Measurements from ENCODE around the gene KDM2B.

Gene KDM2B

DNA sequence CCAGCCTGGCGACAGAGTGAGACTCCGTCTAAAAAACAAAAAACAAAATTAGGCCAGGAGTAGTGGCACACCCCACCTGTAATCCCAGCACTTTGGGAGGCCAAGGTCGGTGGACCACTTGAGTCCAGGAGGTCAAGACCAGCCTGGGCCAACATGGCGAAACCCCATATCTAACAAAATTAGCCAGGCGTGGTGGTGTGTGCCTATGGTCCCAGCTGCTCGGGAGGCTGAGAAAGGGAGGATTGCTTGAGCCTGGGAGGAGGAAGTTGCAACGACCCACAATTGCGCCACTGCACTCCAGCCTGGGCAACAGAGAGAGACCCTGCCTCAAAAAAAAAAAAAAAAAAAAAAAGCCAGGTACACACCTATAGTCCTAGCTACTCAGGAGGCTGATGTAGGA lies 37.0 kb downstream of the KDM2B start:
- in situ Hi-C loops (cut with HindIII; ENCODE audit: low sequenced_read_pairs) = no loop called here
- TF ChIP-seq, protein P1, sequence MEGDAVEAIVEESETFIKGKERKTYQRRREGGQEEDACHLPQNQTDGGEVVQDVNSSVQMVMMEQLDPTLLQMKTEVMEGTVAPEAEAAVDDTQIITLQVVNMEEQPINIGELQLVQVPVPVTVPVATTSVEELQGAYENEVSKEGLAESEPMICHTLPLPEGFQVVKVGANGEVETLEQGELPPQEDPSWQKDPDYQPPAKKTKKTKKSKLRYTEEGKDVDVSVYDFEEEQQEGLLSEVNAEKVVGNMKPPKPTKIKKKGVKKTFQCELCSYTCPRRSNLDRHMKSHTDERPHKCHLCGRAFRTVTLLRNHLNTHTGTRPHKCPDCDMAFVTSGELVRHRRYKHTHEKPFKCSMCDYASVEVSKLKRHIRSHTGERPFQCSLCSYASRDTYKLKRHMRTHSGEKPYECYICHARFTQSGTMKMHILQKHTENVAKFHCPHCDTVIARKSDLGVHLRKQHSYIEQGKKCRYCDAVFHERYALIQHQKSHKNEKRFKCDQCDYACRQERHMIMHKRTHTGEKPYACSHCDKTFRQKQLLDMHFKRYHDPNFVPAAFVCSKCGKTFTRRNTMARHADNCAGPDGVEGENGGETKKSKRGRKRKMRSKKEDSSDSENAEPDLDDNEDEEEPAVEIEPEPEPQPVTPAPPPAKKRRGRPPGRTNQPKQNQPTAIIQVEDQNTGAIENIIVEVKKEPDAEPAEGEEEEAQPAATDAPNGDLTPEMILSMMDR (IDR thresholded peaks at IDR 0.05; ENCODE audit: low read depth, low read length) = no peak
- no peak for DNase-seq (ENCODE audit: low read depth, low spot score)
- H3K4me3 ChIP-seq (ENCODE audit: low read depth, low read length) = no peak overlapping the region

DNA sequence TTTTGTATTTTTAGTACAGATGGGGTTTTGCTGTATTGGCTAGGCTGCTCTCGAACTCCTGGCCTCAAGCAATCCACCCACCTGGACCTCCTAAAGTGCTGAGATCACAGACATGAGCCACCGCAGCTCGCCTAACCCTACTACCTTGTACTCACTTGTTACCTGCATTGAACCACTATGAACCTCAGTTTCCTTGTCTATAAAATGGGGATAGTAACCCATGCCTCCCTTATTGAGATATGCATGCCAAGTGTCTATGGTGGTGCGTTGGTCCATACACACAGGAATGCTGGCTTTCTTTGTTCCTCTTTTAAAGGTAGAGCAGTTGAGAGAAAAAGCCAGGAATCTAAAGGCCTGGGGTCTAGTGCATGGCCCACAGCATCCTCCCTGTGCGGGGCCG lies 40.9 kb downstream of the KDM2B start:
- TF ChIP-seq, protein P1 (IDR thresholded peaks at IDR 0.05; ENCODE audit: low read depth, low read length) = no peak
- in situ Hi-C loops (cut with HindIII; ENCODE audit: low sequenced_read_pairs) = no loop called here
- DNase-seq (ENCODE audit: low read depth, low spot score) = no peak
- no peak overlapping the region for H3K4me3 ChIP-seq (ENCODE audit: low read depth, low read length)

DNA sequence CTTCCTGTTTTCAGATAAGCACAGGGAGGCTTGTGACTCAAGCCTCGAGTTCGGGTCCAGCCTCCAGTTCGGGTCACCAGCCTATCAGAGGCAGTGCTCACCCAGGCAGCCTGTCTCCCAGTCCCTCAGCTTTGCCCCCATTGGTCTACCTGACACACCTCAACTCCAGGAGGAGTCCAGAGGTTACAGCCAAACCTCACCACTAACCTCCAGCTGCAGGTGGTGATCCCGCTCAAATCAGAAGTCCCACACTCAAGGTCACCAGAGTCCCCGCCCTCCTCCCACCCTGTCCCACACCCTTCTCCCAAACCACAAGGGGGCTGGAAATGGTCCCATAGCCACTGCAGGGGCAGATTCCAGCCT lies 42.1 kb downstream of the KDM2B start:
- H3K4me3 ChIP-seq (ENCODE audit: low read depth, low read length) = no peak overlapping the region
- DNase-seq (ENCODE audit: low read depth, low spot score) = no peak

DNA sequence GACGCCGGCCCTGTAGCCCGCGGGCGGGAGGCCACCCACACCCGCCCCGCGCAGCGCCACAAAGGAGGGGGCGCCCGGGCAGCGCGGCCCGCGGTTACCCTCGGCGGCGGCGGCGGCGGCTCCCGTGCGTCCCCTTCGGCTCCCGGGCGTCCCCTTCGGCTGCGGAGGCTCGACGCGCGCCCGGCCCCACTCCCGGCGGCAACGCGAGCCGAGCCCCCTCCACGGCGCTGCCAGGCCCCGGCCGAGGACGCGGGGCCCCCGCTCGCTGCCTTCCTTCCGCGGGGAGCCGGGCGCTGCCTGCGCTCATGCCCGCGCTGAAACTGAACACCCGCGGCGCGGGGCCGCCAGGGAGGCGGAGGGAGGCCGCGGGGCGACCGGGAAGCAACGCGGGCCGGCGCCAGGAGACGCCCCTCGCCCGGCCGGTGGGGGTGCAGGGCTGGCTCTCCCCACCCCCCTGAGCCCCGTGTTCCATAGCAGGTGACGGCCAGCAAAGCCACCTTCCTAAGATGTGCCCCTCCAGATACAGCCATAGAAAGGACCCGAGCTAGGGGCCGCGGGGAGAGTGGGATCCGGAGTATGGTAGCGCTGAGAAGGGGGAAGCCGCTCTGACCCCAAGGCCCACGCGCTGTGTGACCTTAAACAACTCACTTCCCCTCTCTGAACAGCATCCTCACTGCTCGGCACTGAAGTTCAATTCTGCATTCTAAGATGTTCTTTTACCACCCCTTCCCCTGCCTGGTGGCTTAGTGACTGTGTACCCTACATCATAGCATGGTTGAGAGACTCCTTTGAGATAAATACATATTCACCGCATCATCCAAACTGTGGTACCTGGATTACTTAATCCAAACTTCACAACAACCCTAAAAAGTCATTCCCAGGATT lies 42.8 kb downstream of the KDM2B start:
- DNase-seq (ENCODE audit: low read depth, low spot score) = no peak
- H3K4me3 ChIP-seq (ENCODE audit: low read depth, low read length) = peak overlapping the region; percentile 38
- TF ChIP-seq, protein P1 (IDR thresholded peaks at IDR 0.05; ENCODE audit: low read depth, low read length) = no peak
- in situ Hi-C loops (cut with HindIII; ENCODE audit: low sequenced_read_pairs) = no loop called here

More for the DNA sequence above, 42.1 kb downstream of the KDM2B start:
- TF ChIP-seq, protein P1 (IDR thresholded peaks at IDR 0.05; ENCODE audit: low read depth, low read length) = no peak
- in situ Hi-C loops (cut with HindIII; ENCODE audit: low sequenced_read_pairs) = no loop called here

DNA sequence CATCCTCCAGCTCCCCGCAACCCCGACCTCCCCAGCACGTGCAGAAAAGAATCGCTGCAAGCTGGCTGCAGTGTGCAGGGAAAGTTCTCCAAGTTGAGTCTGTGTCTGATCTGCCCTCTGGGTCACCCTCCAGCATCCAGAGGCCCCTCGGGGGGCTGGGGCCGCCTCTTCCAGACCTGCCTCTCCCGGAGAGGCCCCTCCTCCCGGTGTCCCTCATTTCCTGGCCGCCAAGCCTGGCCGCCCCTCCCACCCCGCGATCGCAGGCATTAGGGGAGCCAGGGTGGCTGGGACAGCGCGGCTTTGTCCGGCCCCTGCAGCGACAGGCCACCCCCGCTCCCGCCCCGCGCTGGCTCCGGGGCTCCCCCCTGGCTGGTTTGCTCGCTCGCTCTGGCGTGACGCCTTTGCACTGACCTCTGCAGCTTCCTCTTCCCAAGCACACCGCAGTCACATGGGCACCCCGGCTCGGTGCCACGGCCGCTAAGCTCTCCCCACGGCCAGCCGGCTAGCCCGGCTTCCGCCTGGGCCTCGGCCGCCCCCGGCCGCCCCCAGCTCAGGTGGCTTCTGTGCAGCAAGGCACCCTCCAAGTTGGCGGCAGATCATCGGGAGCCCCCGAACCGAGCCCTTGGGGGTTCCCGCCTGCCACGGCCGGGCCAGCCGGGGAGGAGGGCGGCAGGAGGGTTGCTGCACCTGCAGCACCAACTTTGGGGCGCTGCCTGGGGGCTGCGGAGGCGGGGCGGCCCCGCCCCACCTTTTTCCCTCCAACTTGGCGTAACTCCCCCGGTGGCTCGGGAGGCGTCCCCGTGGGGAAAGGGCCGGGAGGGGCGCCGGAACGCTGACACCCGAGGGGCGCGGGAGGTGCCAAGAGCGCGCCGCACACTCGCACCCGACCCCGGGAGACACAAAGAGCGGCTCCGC lies 43.7 kb downstream of the KDM2B start:
- peak; percentile 67 for DNase-seq (ENCODE audit: low read depth, low spot score)
- H3K4me3 ChIP-seq (ENCODE audit: low read depth, low read length) = peak overlapping the region; percentile 38
- TF ChIP-seq, protein P1 (IDR thresholded peaks at IDR 0.05; ENCODE audit: low read depth, low read length) = no peak
- in situ Hi-C loops (cut with HindIII; ENCODE audit: low sequenced_read_pairs) = no loop called here

DNA sequence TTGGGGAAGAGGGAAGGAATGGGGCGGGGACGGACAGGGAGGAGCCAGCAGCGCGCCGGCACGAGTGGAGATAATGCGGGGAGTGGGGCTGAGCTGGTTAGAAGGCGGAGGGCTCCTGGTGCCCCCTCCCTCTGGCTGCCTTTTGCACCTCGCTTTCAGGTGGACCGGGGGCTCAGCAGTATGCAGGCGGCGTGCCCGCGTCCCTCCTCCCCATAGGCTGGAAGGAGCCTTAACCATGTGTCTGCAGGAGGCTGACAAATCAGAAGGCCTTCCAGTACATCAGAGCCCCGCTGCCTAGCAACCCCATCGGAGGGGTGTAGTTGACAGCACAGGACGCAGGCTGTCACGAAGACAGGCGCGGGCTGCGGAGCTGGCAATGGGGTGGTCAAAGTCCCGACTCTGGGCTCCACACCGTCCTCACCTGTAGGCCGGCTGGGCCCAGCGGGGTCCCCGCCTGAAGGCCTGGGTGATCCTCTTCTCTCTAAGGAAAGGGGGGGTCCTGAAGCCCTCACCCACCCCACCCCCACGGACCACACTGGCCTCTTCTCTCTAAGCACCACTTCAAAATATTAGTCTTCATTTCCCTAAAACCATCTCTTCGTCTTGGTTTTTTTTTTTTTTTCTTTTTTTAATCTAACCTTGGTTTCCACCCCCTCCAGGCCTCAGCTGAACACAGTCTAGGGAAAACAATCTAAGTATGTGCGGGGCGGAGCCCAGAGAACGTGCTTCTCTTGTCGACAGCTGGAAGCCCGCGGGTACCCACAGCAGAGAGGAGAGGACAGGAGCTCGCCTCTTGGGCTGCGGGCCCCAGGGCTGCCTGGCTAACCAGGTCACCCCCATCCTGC lies 44.5 kb downstream of the KDM2B start:
- in situ Hi-C loops (cut with HindIII; ENCODE audit: low sequenced_read_pairs) = no loop called here
- peak overlapping the region; percentile 38 for H3K4me3 ChIP-seq (ENCODE audit: low read depth, low read length)
- TF ChIP-seq, protein P1 (IDR thresholded peaks at IDR 0.05; ENCODE audit: low read depth, low read length) = no peak
- peak; percentile 81 for DNase-seq (ENCODE audit: low read depth, low spot score)

Measured in astrocyte of the spinal cord (primary cell).